ENCODE measurements around the gene PGM1.

PGM1 gene

DNA sequence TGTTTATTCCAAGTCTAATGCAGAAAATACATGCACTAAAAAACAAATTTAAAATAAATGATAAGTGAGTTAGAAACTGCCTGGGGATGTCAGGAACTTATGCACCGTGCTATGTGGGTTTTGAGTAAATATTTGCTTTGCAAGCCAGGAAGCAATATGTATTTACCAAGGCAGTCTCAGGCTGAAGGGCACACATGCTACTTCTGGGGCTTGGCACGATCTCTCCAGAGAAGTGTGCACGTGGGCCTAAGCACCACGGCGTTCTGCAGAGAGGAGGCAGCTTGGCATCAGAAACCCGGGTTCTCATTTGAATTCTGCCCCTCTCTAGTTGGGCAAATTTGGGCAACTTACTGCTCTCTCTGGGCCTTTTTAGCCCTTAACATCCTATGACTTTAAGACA lies 108.0 kb downstream of the PGM1 start:
- no peak for DNase-seq (ENCODE audit: low read depth)

- no peak for DNase-seq (ENCODE audit: low read depth)
Observed at GRCh38 chr1:63703701-63704107, 110.5 kb downstream of the PGM1 start.

DNA sequence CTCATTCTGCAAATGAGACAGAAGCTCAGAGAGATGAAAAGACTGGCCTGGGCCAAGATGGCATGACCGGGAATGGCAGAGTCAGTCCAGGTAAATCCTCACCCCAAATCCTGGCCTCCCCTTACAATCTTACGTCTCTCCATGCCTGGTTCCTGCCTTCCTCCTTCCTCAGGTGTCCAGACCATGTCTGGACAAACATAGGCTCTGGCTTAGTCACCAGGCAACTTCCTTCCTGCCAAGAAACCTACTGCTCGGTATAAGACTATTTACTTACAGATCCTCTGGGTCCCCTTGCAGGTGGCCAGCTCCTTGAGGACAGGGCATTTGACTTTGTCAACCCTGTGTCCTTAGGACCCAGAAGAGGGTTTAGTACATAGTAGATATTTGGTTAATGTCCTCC lies 111.2 kb downstream of the PGM1 start:
- no peak for DNase-seq (ENCODE audit: low read depth)

DNA sequence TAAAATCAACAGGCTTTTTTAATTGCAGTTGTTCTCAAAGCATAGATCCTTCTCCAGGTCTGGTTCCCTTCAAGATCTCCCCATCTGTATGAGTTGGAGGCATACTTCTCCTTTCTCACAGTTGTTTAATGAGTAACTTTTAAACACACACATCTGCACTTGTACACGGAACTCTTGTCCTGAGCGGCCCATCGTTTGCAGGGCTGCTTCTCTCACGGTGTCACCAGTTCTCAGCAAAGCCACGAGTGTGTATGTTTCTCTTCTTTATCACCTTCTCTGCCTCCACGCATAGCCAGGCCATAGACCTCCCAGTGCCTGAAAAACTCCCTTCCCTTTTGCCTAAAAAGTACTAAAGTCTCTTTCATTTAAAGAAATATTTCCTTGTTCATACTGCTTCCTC lies 111.9 kb downstream of the PGM1 start:
- DNase-seq (ENCODE audit: low read depth), result no peak

- DNase-seq (ENCODE audit: low read depth), result no peak
Observed at GRCh38 chr1:63709267-63709828, 116.1 kb downstream of the PGM1 start.

Data from non-pigmented ciliary epithelial cell (primary cell).